GM23338 (cell line): ENCODE results near the gene TMEM255B.

Source experiments
- CREB1 ChIP-seq: fragments of 250-450 bp; sonication (Bioruptor Pico); IDR thresholded peaks from 2 replicates; pipeline ENCODE4 v1.5.0; 2020; ENCODE audit warnings: low read depth, mild to moderate bottlenecking, moderate library complexity
- EZH2 ChIP-seq: fragments of 200-600 bp; sonication (generic); IDR thresholded peaks from one replicate; pipeline ENCODE4 v1.8.0; 2017; ENCODE audit warnings: antibody characterized with exemption, mild to moderate bottlenecking, low read depth; ENCODE audit not compliant: unreplicated experiment
- EZH2phosphoT487 ChIP-seq: fragments of 200-600 bp; sonication (generic); IDR thresholded peaks from one replicate; pipeline ENCODE4 v1.8.1; 2018; ENCODE audit warnings: antibody characterized with exemption; ENCODE audit not compliant: unreplicated experiment
- JUNB ChIP-seq: IDR thresholded peaks from one replicate; pipeline ENCODE4 v1.6.1; 2016; ENCODE audit warnings: antibody characterized with exemption; ENCODE audit not compliant: unreplicated experiment
- NANOG ChIP-seq: IDR thresholded peaks from 2 replicates; pipeline ENCODE4 v1.6.1; 2016; ENCODE audit warnings: antibody characterized with exemption, borderline replicate concordance
- POLR2AphosphoS5 ChIP-seq: IDR thresholded peaks from 2 replicates; pipeline ENCODE4 v1.6.1; 2016; ENCODE audit warnings: antibody characterized with exemption, low read depth
- STAT1 ChIP-seq: IDR thresholded peaks from one replicate; pipeline ENCODE4 v1.6.1; 2016; ENCODE audit warnings: antibody characterized with exemption; ENCODE audit not compliant: unreplicated experiment
- TF ChIP-seq, protein P1 (sequence below), 2 experiments: fragments of 200-600 bp in 1 of 2; sonication (generic) in 1 of 2; conservative IDR thresholded peaks; 2 replicates each; pipeline versions ENCODE4 v1.5.1 to v1.6.1; 2016 to 2017; ENCODE audit warnings: antibody characterized with exemption in 2 of 2, low read depth in 2 of 2, mild to moderate bottlenecking in 2 of 2, moderate library complexity in 1 of 2
- TF ChIP-seq, protein P2 (sequence below): IDR thresholded peaks from one replicate; pipeline ENCODE4 v1.6.1; 2018; ENCODE audit warnings: antibody characterized with exemption; ENCODE audit not compliant: unreplicated experiment
- TF ChIP-seq, protein P3 (sequence below): IDR thresholded peaks from 2 replicates; pipeline ENCODE4 v1.6.1; 2016; ENCODE audit warnings: antibody characterized with exemption

DNA sequence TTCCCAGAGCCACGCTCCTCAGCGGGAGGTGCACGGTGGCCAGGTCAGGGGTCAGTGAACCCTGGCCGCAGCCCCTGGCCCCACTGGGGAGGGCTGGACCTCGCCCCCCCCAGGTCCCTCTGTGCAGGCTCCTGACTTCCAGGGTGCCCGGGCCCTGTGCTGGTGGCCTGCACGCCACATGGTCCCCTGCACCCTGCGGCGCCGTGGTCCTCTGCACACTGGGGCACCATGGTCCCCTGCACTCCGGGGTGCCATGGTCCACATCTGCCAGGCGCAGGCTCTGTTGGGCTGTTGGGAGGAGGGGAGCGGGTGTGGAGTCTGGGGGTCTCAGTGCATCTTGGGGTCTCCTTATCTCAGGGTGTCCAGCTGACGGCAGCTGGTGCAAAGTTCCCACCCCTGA, 23.3 kb upstream of the TMEM255B start:
- TF ChIP-seq, protein P1, sequence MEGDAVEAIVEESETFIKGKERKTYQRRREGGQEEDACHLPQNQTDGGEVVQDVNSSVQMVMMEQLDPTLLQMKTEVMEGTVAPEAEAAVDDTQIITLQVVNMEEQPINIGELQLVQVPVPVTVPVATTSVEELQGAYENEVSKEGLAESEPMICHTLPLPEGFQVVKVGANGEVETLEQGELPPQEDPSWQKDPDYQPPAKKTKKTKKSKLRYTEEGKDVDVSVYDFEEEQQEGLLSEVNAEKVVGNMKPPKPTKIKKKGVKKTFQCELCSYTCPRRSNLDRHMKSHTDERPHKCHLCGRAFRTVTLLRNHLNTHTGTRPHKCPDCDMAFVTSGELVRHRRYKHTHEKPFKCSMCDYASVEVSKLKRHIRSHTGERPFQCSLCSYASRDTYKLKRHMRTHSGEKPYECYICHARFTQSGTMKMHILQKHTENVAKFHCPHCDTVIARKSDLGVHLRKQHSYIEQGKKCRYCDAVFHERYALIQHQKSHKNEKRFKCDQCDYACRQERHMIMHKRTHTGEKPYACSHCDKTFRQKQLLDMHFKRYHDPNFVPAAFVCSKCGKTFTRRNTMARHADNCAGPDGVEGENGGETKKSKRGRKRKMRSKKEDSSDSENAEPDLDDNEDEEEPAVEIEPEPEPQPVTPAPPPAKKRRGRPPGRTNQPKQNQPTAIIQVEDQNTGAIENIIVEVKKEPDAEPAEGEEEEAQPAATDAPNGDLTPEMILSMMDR (conservative IDR thresholded peaks at IDR 0.05; ENCODE audit: low read depth in 2 of 2), result no peak
- no peak for TF ChIP-seq EZH2
- TF ChIP-seq, protein P2, sequence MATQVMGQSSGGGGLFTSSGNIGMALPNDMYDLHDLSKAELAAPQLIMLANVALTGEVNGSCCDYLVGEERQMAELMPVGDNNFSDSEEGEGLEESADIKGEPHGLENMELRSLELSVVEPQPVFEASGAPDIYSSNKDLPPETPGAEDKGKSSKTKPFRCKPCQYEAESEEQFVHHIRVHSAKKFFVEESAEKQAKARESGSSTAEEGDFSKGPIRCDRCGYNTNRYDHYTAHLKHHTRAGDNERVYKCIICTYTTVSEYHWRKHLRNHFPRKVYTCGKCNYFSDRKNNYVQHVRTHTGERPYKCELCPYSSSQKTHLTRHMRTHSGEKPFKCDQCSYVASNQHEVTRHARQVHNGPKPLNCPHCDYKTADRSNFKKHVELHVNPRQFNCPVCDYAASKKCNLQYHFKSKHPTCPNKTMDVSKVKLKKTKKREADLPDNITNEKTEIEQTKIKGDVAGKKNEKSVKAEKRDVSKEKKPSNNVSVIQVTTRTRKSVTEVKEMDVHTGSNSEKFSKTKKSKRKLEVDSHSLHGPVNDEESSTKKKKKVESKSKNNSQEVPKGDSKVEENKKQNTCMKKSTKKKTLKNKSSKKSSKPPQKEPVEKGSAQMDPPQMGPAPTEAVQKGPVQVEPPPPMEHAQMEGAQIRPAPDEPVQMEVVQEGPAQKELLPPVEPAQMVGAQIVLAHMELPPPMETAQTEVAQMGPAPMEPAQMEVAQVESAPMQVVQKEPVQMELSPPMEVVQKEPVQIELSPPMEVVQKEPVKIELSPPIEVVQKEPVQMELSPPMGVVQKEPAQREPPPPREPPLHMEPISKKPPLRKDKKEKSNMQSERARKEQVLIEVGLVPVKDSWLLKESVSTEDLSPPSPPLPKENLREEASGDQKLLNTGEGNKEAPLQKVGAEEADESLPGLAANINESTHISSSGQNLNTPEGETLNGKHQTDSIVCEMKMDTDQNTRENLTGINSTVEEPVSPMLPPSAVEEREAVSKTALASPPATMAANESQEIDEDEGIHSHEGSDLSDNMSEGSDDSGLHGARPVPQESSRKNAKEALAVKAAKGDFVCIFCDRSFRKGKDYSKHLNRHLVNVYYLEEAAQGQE, result no peak
- TF ChIP-seq, protein P3, sequence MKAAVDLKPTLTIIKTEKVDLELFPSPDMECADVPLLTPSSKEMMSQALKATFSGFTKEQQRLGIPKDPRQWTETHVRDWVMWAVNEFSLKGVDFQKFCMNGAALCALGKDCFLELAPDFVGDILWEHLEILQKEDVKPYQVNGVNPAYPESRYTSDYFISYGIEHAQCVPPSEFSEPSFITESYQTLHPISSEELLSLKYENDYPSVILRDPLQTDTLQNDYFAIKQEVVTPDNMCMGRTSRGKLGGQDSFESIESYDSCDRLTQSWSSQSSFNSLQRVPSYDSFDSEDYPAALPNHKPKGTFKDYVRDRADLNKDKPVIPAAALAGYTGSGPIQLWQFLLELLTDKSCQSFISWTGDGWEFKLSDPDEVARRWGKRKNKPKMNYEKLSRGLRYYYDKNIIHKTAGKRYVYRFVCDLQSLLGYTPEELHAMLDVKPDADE, result no peak
- no peak for TF ChIP-seq NANOG
- TF ChIP-seq JUNB, result no peak
- no peak for TF ChIP-seq POLR2AphosphoS5
- no peak for TF ChIP-seq EZH2phosphoT487
- no peak for TF ChIP-seq STAT1
- TF ChIP-seq CREB1 (CRISPR knock-in tag), result no peak
